ENCODE measurements around the gene ADGRL1.
"Not testable (repeated sequence)": the region's sequence is repeated elsewhere in the genome, so short reads cannot be mapped to it uniquely, and the experiment has no call there.

GRCh38 chr19:14247205-14247547 is 41.2 kb upstream of the ADGRL1 start:
- TF ChIP-seq CTCF (IDR thresholded peaks at IDR 0.05; ENCODE audit: insufficient read depth, low read length, poor library complexity, severe bottlenecking); EZH2phosphoT487 (conservative IDR thresholded peaks at IDR 0.05; ENCODE audit: low read length): not testable (repeated sequence)
